A549 treated with AZD2906 at 1 μM for 4 hours (cell line): ENCODE results near the gene MEF2A. TPM values are rescaled to one million over a fixed set of nuclear protein-coding genes. Genes with fewer than 3 reads are reported as not detected.

Experiments
- total RNA-seq: library from RNA; stranded (reverse); fragments of 200-300 nt; extraction: Qiagen RNA extraction; gene quantifications from 5 replicates; pipeline ENCODE4 v1.2.3, GENCODE V29; 2022

Gene MEF2A
- 11.3 to 14.4 TPM (median 14.0 TPM) in 5 replicates for total RNA-seq

DNA sequence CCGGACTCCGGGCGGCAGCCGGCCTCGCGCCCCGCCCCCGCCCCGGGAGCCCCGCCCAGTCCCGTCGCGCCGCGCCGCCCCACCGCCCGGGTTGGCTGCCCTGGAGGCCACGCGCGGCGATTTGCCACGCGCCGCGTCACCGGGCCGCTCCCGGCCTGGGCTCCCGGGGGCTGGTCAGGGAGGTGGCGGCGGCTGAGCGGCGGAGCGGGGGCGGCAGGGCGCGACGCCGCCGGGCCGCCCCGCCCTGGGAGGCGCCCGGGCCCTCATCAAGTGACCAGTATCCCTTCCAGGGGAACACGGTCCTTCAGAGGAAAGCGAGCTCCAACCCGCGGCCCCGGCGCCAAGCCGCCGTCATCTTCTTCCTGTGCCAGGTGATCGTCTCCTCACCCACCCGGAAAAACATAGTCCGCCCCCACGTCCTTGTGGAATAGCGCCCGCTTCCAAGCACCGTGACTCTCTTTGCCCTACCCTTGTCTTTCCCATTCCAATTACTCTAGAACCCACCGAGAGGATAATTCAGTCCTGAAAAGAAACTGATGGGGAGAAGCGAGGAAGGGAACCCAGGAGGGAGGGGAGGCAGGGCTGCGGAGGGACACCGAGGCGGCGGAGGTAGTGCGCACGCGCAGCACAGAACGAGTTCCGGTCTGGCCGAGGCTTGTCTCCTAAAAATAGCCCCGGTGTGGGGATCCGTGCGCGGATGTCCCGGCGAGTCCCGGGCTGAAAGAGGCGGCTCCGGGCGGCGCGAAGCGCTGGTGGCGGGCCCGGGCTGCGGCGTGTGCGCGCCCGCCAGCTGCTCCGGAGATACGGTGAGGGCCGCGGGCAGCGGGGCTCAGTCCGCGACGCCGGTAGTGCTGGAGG is at the start of gene MEF2A:
MEF2A (plus strand) TSS at position 686 of the 858 bp plus-strand sequence. CDS start 67,136 bp downstream, outside the sequence.

DNA sequence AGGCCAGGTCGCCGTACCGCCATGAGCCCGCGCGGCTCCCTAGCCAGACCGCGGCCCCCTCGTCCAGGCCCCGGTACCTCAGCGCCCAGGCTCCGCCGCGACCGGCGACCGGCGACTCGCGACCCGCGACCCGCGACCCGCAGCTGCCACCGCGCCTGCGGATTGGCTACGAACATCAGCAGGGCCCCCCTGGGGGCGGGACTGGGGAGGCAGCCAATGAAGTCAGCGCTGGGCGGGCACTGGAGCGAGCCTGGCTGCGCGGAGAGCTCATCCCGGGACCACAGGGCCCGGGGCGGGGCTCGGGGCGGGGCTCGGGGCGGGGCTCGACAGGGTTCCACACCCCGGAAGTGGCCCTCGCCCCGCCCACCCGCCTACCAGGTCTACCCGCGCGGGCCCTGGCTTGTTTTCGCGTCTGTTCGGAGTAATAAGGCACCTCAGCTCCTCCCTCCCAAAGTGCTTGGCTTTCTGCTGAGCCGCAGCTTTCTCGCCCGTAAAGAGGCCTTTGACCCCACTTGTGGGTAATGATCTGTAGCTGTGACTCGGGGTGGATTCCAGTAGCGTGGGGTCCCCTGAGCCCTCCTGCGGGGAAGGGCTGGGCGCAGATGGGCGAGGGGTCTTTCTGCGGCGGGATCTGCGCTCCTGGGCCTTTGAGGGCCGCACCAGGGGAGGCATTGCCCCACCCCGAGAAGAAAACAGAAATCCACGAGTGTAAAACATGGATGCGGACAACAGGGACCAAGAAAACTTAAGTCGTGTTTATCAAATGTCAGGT is 167.7 kb downstream of the MEF2A start, which contains the start of gene LYSMD4:
LYSMD4 (minus strand) TSS at position 170 of the 772 bp plus-strand sequence. CDS start 1,438 bp downstream, outside the sequence.

Other genes starting within 250 kb of the MEF2A start
- gene LYSMD4, start 167.5 kb downstream of the MEF2A start, total RNA-seq: 3.3 to 4.4 TPM (median 3.7 TPM) in 5 replicates